GM23338 (cell line): Measurements from ENCODE around the gene PCBP3. TPM values are rescaled to one million over a fixed set of nuclear protein-coding genes. Genes with fewer than 3 reads are reported as not detected.

Experiments used
- ATAC-seq: fragments of 200-7000 bp; cut with Tn5 transposase; 3 replicates; pipeline ENCODE4 v1.9.1; 2020
- DNase-seq: peaks from one replicate; pipeline ENCODE4 v3.0.0-alpha.2; 2015; ENCODE audit warnings: low spot score
- H2AFZ ChIP-seq: fragments of 200-600 bp; sonication (generic); 2 replicates; pipeline ENCODE4 v1.8.0; 2016; ENCODE audit warnings: antibody characterized with exemption, mild to moderate bottlenecking, moderate library complexity
- H3F3A ChIP-seq: fragments of 200-600 bp; sonication (generic); replicated peaks from 2 replicates; pipeline ENCODE4 v1.8.0; 2017; ENCODE audit warnings: antibody characterized with exemption, mixed run types, low read depth
- H3K27ac ChIP-seq: fragments of 200-600 bp; sonication (generic); 2 replicates; pipeline ENCODE4 v1.6.1; 2016; ENCODE audit warnings: low read depth
- H3K27me3 ChIP-seq: fragments of 200-600 bp; sonication (generic); 2 replicates; pipeline ENCODE4 v1.8.0; 2016; ENCODE audit warnings: mild to moderate bottlenecking, mixed run types, moderate library complexity; ENCODE audit not compliant: insufficient read depth
- H3K36me3 ChIP-seq: fragments of 200-600 bp; sonication (generic); 2 replicates; pipeline ENCODE4 v1.8.0; 2016; ENCODE audit warnings: mild to moderate bottlenecking; ENCODE audit not compliant: insufficient read depth
- H3K4me1 ChIP-seq: fragments of 200-600 bp; sonication (generic); 2 replicates; pipeline ENCODE4 v1.8.0; 2016; ENCODE audit warnings: mild to moderate bottlenecking, moderate library complexity; ENCODE audit not compliant: insufficient read depth
- H3K4me2 ChIP-seq: fragments of 200-600 bp; sonication (generic); 2 replicates; pipeline ENCODE4 v1.7.1; 2017; ENCODE audit warnings: mixed run types
- H3K4me3 ChIP-seq: fragments of 200-600 bp; sonication (generic); 2 replicates; pipeline ENCODE4 v1.6.1; 2016; ENCODE audit warnings: mixed run types
- H3K79me2 ChIP-seq: fragments of 200-600 bp; sonication (generic); replicated peaks from 2 replicates; pipeline ENCODE4 v1.8.0; 2017; ENCODE audit warnings: mild to moderate bottlenecking; ENCODE audit not compliant: insufficient read depth
- H3K9me2 ChIP-seq: fragments of 200-600 bp; sonication (generic); 2 replicates; pipeline ENCODE4 v1.8.0; 2017; ENCODE audit not compliant: insufficient read depth
- H4K20me1 ChIP-seq: fragments of 200-600 bp; sonication (generic); replicated peaks from 2 replicates; pipeline ENCODE4 v1.8.0; 2017; ENCODE audit warnings: mild to moderate bottlenecking; ENCODE audit not compliant: insufficient read depth
- H3K27ac Mint-ChIP-seq: 2 replicates; pipeline ENCODE4 v1.8.0; 2020; ENCODE audit warnings: inconsistent platforms, mild to moderate bottlenecking, moderate library complexity, mixed read lengths
- H3K27me3 Mint-ChIP-seq: 3 replicates; pipeline ENCODE4 v1.8.0; 2022; ENCODE audit warnings: low read depth, mild to moderate bottlenecking, moderate library complexity, mixed read lengths, inconsistent platforms; ENCODE audit not compliant: insufficient read depth, poor library complexity
- H3K36me3 Mint-ChIP-seq: 3 replicates; pipeline ENCODE4 v1.8.0; 2021; ENCODE audit warnings: low read depth, mild to moderate bottlenecking, inconsistent platforms, moderate library complexity, mixed read lengths
- H3K4me1 Mint-ChIP-seq: 3 replicates; pipeline ENCODE4 v1.8.0; 2020; ENCODE audit warnings: mild to moderate bottlenecking, inconsistent platforms, mixed read lengths
- H3K4me3 Mint-ChIP-seq: 3 replicates; pipeline ENCODE4 v1.8.0; 2021; ENCODE audit warnings: moderate library complexity, mild to moderate bottlenecking, inconsistent platforms, mixed read lengths
- H3K9me3 Mint-ChIP-seq: 3 replicates; pipeline ENCODE4 v1.8.0; 2020; ENCODE audit warnings: moderate library complexity, mild to moderate bottlenecking, inconsistent platforms, mixed read lengths
- CREB1 ChIP-seq: fragments of 250-450 bp; sonication (Bioruptor Pico); IDR thresholded peaks from 2 replicates; pipeline ENCODE4 v1.5.0; 2020; ENCODE audit warnings: low read depth, mild to moderate bottlenecking, moderate library complexity
- EZH2 ChIP-seq: fragments of 200-600 bp; sonication (generic); IDR thresholded peaks from one replicate; pipeline ENCODE4 v1.8.0; 2017; ENCODE audit warnings: antibody characterized with exemption, mild to moderate bottlenecking, low read depth; ENCODE audit not compliant: unreplicated experiment
- EZH2phosphoT487 ChIP-seq: fragments of 200-600 bp; sonication (generic); IDR thresholded peaks from one replicate; pipeline ENCODE4 v1.8.1; 2018; ENCODE audit warnings: antibody characterized with exemption; ENCODE audit not compliant: unreplicated experiment
- JUNB ChIP-seq: IDR thresholded peaks from one replicate; pipeline ENCODE4 v1.6.1; 2016; ENCODE audit warnings: antibody characterized with exemption; ENCODE audit not compliant: unreplicated experiment
- NANOG ChIP-seq: IDR thresholded peaks from 2 replicates; pipeline ENCODE4 v1.6.1; 2016; ENCODE audit warnings: antibody characterized with exemption, borderline replicate concordance
- POLR2AphosphoS5 ChIP-seq: IDR thresholded peaks from 2 replicates; pipeline ENCODE4 v1.6.1; 2016; ENCODE audit warnings: antibody characterized with exemption, low read depth
- STAT1 ChIP-seq: IDR thresholded peaks from one replicate; pipeline ENCODE4 v1.6.1; 2016; ENCODE audit warnings: antibody characterized with exemption; ENCODE audit not compliant: unreplicated experiment
- ZNF114 ChIP-seq: fragments of 250-450 bp; sonication (Bioruptor Pico); IDR thresholded peaks from 2 replicates; pipeline ENCODE4 v1.5.0; 2020; ENCODE audit warnings: mild to moderate bottlenecking, moderate library complexity
- ZNF331 ChIP-seq: fragments of 250-450 bp; sonication (Bioruptor Pico); IDR thresholded peaks from 2 replicates; pipeline ENCODE4 v1.5.0; 2020; ENCODE audit warnings: low read depth, mild to moderate bottlenecking, moderate library complexity
- polyA plus RNA-seq: library from polyadenylated mRNA; unstranded; fragments of >200 nt; fragmentation: Nextera tagmentation; extraction: Ambion mirVana; gene quantifications from 2 replicates; pipeline ENCODE4 v1.2.1, GENCODE V29; 2016
- total RNA-seq: library from RNA; depleted of rRNA; stranded (reverse); fragments of >200 nt; shearing (Covaris generic); gene quantifications from 2 replicates; pipeline ENCODE4 v1.2.3, GENCODE V29; 2014
- TF ChIP-seq, protein P1 (sequence below): IDR thresholded peaks from one replicate; pipeline ENCODE4 v1.6.1; 2018; ENCODE audit warnings: antibody characterized with exemption; ENCODE audit not compliant: unreplicated experiment
- TF ChIP-seq, protein P2 (sequence below), 2 experiments: fragments of 200-600 bp in 1 of 2; sonication (generic) in 1 of 2; conservative IDR thresholded peaks; 2 replicates each; pipeline versions ENCODE4 v1.5.1 to v1.6.1; 2016 to 2017; ENCODE audit warnings: antibody characterized with exemption in 2 of 2, low read depth in 2 of 2, mild to moderate bottlenecking in 2 of 2, moderate library complexity in 1 of 2
- TF ChIP-seq, protein P3 (sequence below): IDR thresholded peaks from 2 replicates; pipeline ENCODE4 v1.6.1; 2016; ENCODE audit warnings: antibody characterized with exemption

The PCBP3 gene
- total and polyA plus RNA-seq, 2 experiments from 2014 or later: 7.1 to 9.1 TPM

DNA sequence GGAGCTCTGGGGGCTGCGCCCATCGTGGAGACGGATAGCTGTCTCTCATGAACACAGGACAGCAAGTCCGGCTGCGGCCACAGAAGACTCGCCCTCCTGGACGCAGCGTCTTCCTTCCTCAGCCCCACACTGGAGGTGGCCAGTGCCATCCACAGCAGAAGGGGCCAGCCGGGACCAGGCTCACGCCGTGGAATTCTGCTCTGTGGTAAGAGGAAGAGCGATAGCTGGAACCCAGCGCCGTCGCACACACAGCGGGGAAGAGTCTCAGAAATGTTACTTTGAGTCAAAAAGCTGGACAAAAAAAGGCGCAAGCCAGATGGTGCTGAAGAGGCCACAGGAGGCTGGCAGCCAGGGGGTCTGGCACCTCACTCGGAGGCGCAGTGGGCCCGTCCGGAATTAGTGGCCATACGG is 224.2 kb downstream of the PCBP3 start (continued):
- TF ChIP-seq ZNF331 (no peak), NANOG (no peak), POLR2AphosphoS5 (no peak), JUNB (no peak), CREB1 (CRISPR knock-in tag) (no peak), STAT1 (no peak)

DNA sequence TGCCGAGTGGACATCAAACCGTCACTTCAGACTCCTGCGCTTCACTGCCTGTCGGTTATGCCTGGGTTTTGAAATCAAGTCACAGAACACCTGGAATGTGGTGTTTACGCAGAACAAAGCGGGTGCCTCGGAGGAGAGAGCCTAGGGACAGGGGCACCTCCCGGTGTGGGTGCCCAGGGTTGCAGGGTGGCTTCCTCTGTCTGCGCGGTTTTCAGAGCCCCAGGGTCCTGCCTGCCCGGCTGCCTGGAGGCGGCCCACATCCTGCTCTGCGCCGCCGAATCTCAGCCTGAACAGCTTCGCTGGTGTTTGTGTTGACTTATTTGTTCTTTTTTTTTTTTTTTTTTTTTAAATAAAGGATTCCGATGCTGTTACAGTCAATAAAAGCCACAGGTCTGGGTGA is 224.6 kb downstream of the PCBP3 start:
- H3K27me3 ChIP-seq: no peaks in the 10 kb centered on the region
- no peaks in the 10 kb centered on the region for H3K79me2 ChIP-seq
- peaks cover 12% of the 10 kb centered on the region for H3K27me3 Mint-ChIP-seq
- no peaks in the 10 kb centered on the region for H3K9me2 ChIP-seq
- H3K4me1 ChIP-seq: no peaks in the 10 kb centered on the region
- no peak overlapping the region for H3K27ac Mint-ChIP-seq
- H2AFZ ChIP-seq: no peak overlapping the region
- DNase-seq: no peak
- H3K9me3 Mint-ChIP-seq: no peaks in the 10 kb centered on the region
- TF ChIP-seq NANOG (no peak), ZNF114 (CRISPR knock-in tag) (no peak), EZH2 (no peak)
- no peaks in the 10 kb centered on the region for H3F3A ChIP-seq
- ATAC-seq: no peak
- H3K4me3 Mint-ChIP-seq: no peak overlapping the region
- H3K4me1 Mint-ChIP-seq: no peaks in the 10 kb centered on the region
- no peak overlapping the region for H3K4me3 ChIP-seq
- no peak overlapping the region for H3K4me2 ChIP-seq
- H4K20me1 ChIP-seq: no peaks in the 10 kb centered on the region
- H3K27ac ChIP-seq: no peak overlapping the region
- no peaks in the 10 kb centered on the region for H3K36me3 ChIP-seq
- no peaks in the 10 kb centered on the region for H3K36me3 Mint-ChIP-seq

DNA sequence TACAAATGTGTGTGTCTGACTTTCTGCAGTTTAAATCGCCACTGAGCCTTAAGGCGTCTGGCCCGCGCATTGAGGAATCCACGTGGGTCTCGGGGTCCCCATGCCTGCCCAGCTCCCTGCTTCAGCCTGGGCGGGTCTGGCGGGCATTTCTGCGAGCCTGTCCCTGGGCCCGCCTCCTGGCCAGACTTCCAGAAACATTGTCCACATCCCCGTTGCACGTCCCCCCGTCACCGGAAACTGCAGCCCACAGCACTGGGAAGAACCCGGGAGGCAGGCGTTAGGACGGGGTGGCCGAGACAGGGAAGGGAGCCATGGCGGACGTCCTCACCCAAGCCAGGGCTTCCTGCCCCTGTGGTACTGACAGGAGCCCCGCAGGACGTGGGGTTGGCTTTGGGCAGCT is 225.0 kb downstream of the PCBP3 start:
- H3K9me2 ChIP-seq: no peaks in the 10 kb centered on the region
- DNase-seq (no peak), ATAC-seq (no peak; the same call in 2 of the 3 replicates)
- H3K27me3 ChIP-seq: no peaks in the 10 kb centered on the region
- no peaks in the 10 kb centered on the region for H3K79me2 ChIP-seq
- no peak overlapping the region for H3K27ac ChIP-seq
- Mint-ChIP-seq H3K4me1 (no peaks in the 10 kb centered on the region), H3K27ac (no peak overlapping the region), H3K9me3 (no peaks in the 10 kb centered on the region), H3K4me3 (no peak overlapping the region), H3K27me3 (peaks cover 12% of the 10 kb centered on the region), H3K36me3 (no peaks in the 10 kb centered on the region)
- H3K4me1 ChIP-seq: no peaks in the 10 kb centered on the region
- H3K4me2 ChIP-seq: no peak overlapping the region
- no peaks in the 10 kb centered on the region for H3K36me3 ChIP-seq
- no peak overlapping the region for H3K4me3 ChIP-seq
- no peaks in the 10 kb centered on the region for H4K20me1 ChIP-seq
- H2AFZ ChIP-seq: no peak overlapping the region
- H3F3A ChIP-seq: no peaks in the 10 kb centered on the region
- no peak for TF ChIP-seq JUNB
- TF ChIP-seq STAT1: no peak
- no peak for TF ChIP-seq POLR2AphosphoS5
- TF ChIP-seq ZNF331: no peak
- TF ChIP-seq, protein P1, sequence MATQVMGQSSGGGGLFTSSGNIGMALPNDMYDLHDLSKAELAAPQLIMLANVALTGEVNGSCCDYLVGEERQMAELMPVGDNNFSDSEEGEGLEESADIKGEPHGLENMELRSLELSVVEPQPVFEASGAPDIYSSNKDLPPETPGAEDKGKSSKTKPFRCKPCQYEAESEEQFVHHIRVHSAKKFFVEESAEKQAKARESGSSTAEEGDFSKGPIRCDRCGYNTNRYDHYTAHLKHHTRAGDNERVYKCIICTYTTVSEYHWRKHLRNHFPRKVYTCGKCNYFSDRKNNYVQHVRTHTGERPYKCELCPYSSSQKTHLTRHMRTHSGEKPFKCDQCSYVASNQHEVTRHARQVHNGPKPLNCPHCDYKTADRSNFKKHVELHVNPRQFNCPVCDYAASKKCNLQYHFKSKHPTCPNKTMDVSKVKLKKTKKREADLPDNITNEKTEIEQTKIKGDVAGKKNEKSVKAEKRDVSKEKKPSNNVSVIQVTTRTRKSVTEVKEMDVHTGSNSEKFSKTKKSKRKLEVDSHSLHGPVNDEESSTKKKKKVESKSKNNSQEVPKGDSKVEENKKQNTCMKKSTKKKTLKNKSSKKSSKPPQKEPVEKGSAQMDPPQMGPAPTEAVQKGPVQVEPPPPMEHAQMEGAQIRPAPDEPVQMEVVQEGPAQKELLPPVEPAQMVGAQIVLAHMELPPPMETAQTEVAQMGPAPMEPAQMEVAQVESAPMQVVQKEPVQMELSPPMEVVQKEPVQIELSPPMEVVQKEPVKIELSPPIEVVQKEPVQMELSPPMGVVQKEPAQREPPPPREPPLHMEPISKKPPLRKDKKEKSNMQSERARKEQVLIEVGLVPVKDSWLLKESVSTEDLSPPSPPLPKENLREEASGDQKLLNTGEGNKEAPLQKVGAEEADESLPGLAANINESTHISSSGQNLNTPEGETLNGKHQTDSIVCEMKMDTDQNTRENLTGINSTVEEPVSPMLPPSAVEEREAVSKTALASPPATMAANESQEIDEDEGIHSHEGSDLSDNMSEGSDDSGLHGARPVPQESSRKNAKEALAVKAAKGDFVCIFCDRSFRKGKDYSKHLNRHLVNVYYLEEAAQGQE: no peak
- TF ChIP-seq, protein P2, sequence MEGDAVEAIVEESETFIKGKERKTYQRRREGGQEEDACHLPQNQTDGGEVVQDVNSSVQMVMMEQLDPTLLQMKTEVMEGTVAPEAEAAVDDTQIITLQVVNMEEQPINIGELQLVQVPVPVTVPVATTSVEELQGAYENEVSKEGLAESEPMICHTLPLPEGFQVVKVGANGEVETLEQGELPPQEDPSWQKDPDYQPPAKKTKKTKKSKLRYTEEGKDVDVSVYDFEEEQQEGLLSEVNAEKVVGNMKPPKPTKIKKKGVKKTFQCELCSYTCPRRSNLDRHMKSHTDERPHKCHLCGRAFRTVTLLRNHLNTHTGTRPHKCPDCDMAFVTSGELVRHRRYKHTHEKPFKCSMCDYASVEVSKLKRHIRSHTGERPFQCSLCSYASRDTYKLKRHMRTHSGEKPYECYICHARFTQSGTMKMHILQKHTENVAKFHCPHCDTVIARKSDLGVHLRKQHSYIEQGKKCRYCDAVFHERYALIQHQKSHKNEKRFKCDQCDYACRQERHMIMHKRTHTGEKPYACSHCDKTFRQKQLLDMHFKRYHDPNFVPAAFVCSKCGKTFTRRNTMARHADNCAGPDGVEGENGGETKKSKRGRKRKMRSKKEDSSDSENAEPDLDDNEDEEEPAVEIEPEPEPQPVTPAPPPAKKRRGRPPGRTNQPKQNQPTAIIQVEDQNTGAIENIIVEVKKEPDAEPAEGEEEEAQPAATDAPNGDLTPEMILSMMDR (conservative IDR thresholded peaks at IDR 0.05; ENCODE audit: low read depth in 2 of 2): no peak
- TF ChIP-seq, protein P3, sequence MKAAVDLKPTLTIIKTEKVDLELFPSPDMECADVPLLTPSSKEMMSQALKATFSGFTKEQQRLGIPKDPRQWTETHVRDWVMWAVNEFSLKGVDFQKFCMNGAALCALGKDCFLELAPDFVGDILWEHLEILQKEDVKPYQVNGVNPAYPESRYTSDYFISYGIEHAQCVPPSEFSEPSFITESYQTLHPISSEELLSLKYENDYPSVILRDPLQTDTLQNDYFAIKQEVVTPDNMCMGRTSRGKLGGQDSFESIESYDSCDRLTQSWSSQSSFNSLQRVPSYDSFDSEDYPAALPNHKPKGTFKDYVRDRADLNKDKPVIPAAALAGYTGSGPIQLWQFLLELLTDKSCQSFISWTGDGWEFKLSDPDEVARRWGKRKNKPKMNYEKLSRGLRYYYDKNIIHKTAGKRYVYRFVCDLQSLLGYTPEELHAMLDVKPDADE: no peak
- no peak for TF ChIP-seq NANOG
- no peak for TF ChIP-seq EZH2phosphoT487
- no peak for TF ChIP-seq EZH2
